NCI-H2196 (cell line): Measurements from ENCODE around the gene COL18A1.

Experiments
- DNase-seq: peaks from one replicate; lab custom pipeline; 2025; ENCODE audit not compliant: unreplicated experiment; lab: John Stamatoyannopoulos, UW

The COL18A1 gene

DNA sequence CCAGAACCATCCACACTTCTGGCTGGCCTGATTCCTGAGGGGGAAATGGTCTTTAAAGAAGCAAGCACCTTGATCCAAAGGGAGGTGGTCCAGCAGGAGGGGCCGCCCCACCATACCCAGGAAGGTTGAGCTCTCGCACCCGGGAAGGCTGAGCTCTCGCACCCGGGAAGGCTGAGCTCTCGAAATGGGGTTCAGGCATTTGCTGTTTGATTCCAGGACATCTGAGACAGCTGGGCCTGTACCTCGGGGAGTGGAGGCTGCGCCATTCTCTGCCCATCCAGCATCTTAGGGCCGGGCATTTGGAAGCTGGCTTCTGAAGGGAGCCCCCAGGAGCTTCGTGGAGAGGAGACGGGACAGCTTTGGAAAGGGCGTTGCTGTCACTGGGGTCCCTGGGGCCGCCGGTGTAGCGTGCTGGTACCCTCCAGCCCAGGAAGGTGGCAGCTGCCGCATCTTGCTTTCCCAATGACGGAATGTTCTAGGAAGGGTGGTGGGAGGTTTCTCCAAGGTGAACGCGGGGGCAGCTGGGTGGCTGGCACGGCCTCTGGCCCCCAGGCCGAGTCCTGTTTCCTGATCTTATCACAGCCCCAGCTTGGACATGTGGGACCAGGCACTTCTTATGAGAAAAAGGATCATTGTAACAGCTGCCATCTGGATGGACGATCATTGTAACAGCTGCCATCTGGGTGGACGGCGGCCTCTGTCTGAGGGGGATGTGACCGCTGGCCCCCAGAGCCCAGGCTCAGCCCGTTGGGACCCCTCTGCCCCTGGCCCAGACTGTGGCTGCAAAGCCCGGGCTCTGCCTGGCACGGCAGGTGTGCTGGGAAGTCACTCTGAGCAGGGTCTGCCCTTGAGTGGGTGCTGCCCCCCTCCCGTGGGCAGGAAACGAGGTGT is 61.6 kb downstream of the COL18A1 start:
- no peak for DNase-seq

DNA sequence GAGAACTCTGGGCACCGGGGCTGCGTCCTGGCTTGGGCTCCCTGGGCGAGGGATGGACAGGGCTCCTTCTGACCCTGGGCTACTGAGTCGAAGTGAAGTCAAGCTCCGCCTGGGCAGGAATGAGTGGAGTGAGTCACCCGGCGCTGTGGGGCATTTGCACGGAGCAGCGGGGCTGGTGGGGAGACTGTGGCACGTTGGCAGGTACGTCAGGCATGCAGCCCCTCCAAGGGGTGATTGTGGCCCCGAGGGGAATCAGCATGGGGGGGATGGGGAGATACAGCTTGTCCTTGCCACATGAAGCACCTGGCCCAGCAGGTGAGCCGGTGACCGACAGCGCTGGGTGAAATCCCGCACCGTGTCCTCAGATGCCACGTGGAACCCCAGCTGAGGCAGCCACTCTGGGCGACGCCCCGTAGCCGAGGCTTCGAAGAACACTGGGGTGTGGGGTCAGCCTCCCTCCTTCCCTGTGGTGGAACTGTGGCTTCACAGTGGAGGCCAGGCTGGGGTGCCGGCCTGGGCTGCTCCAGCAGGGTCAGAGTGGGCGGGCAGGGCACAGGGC is 62.3 kb downstream of the COL18A1 start:
- DNase-seq = no peak

DNA sequence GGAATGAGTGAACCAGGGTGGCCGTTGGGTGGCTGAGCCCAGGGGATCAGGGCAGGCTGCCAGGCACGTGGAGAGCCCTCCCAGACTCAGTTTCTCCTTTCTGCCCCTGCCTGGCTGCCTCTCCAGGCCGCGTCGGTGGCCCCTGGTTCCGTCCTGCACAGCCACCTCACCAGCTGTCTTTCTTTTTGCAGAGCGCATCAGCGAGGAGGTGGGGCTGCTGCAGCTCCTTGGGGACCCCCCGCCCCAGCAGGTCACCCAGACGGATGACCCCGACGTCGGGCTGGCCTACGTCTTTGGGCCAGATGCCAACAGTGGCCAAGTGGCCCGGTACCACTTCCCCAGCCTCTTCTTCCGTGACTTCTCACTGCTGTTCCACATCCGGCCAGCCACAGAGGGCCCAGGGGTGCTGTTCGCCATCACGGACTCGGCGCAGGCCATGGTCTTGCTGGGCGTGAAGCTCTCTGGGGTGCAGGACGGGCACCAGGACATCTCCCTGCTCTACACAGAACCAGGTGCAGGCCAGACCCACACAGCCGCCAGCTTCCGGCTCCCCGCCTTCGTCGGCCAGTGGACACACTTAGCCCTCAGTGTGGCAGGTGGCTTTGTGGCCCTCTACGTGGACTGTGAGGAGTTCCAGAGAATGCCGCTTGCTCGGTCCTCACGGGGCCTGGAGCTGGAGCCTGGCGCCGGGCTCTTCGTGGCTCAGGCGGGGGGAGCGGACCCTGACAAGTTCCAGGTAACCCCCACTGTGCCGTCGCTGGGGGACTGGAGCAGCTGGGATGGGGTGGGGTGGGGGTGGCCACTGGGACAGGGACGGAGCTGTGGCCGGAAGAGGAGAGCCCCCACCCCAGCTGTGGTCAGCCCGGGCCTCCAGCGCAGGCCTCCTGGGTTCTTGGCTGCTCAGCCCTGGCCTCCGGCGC is 63.3 kb downstream of the COL18A1 start:
- DNase-seq = no peak

DNA sequence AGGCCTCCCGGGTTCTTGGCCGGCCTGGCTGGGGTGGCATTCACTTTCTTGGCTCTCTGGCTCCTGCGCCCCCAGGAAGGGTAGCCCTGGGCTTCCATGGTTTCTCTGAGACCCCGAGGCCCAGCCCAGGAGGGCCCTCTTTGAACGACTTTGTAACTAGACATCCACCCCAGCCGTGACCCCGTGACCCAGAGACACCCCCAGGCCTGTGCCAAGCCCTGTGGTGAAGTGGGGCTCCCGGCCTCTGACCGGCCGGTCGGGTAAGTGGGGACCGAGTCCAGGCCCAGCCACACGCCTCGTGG is 64.0 kb downstream of the COL18A1 start:
- DNase-seq = no peak

DNA sequence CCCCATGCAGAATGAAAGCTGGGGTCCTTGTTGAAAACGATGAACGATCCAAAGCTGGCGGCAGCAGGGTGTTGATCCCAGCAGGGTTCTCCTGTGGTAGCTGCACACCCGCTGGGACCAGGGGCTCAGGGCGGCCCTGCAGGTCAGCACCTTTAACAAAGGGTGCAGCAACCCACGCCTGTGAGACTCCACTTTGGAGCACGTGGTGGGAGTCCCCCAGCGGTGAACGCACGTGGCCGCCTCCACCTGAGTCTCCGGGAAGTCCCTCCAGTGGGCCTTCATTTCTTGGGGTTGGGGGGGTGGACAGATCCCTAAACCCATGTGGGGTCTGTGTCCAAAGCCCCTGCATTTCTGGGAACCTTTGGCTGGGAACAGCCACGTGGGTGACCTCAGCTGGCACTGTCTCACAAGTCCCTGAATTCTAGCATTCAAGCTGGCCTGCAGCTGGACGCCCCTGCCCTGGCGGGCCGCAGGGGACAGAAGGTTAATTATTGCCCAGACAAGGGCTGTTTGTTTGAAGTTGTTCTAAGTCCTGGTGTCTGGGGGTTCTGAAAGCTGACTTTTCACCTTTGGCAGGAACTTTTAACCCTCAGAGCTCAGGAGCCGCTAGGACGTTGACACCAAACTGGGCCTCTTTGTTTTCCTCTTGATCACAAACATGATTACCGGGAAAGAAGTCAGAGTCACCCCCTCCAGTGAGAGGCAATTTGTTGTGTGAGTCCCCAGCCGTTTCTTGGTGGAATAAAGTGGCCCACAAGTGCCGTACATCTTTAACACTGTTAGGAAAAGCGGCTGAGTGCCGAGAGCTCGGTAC is 64.5 kb downstream of the COL18A1 start:
- no peak for DNase-seq

DNA sequence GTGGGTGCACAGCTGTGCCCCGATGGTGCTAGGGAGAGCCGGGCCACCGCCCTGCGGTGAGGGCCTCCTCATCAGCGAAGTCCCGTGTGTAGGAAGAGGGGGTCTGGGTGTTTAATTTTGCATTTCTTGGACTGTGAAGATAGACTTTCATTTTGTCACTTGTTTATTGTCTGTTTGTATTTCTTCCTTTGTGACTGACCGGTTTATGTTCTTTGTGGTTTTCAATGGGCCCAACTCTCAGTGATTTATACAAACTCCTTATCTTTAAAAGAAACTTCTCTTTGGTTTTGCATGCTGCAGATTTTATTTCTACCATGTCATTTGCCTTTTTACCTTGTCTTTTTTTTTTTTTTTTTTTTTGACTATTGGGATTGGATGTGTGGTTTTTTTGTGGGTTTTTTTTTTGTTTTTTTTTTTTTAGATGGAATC is 65.1 kb downstream of the COL18A1 start:
- no peak for DNase-seq

DNA sequence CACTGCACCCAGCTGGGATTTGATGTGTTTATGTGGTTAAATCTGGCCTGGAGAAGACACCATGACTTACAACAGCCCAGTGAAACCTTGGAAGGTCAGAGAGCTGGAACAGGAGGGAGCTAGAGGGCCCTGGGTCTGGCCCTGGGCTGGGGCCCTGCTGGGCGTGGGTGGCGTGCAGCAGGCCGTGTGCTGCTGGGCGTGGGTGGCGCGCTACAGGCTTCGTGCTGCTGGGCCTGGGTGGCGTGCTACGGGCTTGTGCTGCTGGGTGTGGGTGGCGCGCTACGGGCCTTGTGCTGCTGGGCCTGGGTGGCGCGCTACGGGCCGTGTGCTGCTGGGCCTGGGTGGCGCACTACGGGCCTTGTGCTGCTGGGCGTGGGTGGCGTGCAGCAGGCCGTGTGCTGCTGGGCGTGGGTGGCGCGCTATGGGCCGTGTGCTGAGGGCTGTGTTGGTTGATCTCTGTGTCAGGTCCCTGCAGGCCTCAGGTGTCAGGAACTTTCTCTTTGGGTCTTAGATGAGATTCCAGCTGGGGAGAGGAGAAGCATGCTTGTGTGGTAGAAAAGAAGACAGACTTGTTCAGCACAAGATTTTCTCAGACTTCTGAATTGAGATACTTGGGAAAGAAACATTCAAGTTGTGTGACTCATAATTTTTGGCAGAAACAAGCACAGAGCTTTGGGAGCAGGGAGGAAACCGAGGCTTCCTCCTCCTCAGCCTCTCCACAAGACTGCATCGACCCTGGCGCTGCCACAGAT is 66.0 kb downstream of the COL18A1 start:
- DNase-seq = no peak

DNA sequence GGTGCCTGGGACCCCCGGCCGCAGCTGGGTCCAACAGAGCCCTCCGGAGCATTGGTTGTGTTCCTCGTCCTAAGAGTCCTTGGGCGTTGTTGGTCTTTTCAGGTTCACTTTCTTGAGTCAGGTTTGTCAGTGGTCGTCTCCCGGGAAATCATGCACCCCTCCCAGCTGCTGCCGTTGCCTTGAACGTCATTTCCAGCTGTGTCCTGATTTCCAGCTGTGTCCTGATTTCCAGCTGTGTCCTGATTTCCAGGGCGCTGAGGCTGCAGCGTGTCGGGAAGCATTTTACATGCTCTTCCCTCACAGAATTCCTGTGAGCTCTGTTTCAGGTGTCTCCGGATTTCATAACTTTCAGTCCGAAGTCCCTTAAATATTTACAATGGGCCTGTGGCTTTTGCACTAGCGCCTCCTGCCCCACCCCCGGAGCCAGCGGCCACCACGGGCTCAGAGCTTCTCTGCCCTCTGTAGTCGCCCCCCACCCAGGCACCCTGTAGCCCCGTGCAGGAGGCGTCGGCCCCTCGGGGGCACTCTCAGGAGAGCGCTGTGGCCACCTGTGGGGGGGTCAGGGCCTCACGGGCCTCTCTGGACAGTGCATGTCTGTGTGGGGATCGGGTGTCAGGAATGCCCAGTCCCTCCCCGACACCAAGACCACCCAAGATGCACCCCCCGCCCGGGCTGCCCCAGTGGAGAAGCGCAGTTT is 66.7 kb downstream of the COL18A1 start:
- no peak for DNase-seq

DNA sequence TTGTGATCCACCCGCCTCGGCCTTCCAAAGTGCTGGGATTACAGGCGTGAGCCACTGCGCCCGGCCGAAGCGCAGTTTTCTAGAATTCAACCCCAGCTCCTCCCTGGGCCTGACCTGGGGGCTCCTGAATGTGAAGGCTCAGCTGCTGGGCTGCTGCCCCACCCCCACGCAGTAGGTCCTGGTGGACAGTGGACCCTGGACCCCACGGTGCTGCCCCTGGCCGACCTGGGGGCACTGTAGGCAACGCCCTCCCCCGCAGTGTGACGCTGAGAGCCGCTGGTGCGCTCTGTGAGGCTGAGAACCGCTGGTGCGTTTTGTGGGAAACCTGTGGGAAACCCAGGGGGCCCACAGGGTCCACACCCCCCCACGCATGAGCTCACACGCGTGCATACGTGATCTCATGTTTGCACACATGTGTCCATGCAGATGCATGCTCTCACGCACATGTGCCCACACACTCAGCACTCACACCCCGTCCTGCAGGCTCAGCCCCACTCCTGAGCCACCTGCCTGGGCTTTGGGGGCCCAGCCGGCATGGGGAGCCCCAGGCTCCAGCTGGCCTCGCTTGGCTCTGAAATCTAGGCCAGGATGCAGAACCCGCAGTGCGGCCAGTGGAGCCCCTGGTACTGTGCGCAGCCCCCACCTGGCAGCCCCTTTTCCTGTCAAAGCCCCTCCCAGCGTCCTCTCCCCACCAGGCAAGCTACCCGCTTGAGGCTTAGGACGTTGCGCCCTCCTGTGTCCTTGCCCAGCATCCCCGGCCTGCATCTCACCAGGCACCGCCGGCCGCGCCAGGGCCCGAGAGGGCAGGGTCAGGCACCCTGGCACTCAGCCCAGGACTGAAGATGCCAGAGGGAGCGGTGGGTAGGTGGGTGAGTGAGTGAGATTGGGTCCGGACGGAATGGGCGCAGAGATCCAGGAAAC is 67.7 kb downstream of the COL18A1 start:
- no peak for DNase-seq

DNA sequence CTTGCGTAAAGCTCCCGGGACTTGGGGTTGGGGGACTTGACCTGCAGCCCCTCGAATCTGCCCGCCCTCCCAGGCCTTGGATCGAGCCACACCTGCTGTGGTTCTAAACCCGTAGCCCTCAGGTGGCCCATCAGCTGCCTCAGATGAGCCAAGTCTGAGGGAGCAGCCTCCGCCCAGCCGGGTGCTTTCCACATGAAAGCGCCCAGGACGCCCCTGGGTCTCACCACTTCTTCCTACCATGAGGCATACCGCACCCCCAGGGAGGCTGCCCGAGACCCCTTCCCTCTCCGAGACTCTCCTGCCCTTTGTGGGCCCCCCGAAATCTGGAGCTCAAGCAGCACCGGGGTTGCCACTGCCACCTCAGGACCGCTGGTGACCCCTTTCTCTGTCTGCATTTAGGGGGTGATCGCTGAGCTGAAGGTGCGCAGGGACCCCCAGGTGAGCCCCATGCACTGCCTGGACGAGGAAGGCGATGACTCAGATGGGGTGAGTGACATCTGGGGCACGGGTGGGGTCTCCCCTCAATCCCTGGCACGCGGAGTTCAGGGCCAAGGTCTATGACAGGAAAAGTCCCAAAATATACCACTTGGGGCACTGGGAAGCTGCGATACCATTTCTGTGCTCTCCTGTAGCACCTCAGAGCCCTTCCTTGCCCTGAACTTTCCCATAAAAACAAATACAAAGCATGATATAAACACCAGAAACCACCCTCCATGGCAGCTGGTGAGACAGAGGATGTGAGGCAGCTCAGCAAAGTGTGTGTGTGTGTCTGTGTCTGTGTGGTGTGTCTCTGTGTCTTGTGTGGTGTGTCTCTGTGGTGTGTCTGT is 68.7 kb downstream of the COL18A1 start:
- no peak for DNase-seq

DNA sequence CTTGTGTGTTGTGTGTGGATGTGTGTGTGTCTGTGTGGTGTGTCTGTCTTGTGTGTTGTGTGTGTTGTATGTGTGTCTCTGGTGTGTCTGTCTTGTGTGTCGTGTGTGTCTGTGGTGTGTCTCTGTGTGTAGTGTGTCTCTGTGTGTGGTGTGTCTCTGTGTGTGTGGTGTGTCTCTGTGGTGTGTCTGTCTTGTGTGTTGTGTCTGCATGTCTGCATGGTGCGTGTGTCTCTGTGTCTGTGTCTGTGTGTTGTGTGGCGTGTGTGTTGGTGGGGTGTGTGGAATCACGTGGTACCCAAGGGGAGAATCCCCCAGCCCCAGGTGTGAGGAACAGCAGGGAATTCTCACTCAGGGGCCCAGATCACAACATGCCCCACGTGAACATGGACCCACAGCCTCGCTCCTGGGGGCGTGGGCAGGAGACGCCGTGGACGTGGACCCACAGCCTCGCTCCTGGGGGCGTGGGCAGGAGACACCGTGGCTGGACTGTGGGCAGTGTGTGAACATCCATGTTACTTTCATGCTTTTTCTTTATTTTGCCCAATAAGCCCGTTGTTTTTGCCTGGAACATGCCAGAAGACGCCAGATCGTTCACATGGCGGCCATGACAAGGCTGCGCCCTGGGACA is 69.5 kb downstream of the COL18A1 start:
- DNase-seq = no peak

DNA sequence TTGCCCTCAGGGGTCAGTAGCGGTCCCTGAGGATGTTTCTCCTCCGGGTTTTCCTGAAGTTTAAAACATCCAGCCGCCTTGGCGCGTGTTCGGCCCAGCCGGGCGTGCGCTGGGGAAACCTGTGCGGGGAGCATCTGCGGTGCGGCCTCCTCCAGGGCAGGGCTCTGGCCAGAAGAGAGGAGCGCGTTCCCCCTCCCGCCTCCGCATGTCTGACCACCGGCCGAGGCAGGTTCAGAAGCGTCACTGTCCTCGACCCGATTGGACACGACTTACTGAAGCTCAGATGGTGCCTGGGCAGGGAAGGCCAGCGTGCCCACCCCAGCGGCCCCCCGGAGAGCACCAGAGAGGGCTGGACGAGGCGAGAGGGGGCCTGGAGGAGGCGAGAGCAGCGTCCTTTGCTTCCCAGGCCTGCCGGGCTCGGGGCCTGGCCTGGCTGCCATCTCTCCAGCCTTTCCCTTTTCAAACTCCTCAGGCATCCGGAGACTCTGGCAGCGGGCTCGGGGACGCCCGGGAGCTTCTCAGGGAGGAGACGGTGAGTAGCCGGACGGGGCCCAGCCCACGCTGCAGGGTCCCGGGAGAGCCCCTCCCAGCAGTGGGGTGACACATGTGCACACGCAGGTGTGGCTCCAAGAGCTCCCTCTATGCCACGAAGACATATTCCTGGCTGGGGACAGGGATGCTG is 70.2 kb downstream of the COL18A1 start:
- no peak for DNase-seq

DNA sequence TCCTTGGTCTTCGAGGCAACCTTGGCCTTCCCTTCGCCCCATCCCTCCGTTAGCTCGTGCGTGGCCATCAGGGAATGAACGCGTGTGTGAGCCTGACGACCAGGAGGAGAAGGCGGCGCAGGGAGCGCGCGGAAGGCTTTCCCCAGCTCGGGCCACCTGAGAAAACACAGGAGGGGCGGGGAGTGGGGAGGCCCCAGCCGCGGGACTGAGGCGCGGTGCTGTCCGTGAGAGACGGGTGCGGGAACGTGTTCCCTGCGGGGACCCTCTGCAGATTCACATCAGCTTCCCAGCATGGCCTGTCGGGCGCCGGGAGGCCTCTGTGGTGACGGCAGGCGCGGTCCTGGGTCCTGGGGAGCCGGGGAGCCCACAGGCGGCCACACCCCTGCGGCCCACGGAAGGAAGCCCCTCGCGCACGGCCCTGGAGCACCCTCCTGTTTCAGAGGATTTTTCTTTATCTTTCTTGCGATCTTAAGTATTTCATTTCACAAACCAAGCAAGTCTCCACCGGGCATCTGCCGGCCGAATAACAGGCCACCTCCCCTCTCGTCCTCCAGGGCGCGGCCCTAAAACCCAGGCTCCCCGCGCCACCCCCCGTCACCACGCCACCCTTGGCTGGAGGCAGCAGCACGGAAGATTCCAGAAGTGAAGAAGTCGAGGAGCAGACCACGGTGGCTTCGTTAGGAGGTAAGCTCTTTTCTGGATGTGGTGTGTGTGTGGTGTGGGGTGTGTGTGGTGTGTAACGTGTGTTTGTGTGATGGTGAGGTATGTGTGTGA is 71.0 kb downstream of the COL18A1 start:
- no peak for DNase-seq

DNA sequence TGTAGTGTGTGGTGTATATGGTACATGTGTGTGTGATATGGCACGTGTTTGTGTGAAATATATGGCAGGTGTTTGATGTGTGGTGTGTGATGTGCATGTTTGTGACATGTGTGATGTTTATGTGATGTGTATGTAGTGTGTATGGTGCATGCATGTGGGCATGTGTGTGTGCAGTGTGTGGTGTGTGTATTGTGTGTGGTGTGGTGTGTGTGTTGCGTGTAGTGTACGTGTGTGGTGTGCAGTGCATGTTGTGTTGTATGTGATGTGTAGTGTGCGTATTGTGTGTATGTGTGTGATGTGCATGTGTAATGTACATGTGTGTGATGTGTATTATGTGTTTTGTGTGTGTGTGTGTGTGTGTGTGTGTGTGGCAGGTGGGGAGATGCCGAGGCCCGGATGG is 71.6 kb downstream of the COL18A1 start:
- no peak for DNase-seq

DNA sequence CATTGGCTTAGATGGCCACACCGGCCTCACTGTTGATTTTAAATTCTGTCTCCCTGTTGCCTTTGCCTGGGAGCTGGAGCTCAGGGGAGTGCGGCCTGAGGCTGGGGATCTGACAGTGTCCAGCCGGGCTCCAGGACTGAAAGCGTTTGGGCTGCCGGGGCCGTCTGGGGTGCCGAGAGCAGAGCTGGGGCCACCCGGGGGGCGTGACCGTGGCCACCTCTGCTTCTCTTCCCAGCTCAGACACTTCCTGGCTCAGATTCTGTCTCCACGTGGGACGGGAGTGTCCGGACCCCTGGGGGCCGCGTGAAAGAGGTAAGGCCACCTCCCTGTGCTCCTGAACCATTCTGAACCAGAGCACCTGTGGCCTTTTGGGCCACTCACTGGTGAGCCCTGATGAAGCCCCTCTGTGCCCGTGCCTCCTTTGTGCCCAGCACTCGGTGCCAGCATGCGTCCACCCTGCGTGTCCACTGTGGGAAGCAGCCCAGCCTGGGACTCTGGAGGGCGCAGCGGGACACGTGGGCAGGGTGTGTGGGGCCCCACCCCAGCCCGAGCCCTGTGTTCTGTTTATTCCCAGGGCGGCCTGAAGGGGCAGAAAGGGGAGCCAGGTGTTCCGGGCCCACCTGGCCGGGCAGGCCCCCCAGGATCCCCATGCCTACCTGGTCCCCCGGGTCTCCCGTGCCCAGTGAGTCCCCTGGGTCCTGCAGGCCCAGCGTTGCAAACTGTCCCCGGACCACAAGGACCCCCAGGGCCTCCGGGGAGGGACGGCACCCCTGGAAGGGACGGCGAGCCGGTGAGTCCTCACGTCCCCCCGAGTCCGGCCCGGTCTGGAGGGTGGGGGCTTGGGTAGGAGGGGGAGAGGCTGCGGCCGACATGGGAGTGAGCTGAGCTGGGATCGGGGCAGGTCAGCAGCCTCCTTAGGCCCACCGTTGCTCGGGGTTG is 72.5 kb downstream of the COL18A1 start:
- no peak for DNase-seq
